ENCODE data around the gene CERS1.

CERS1 gene

GRCh38 chr19:18878058-18878797 lies 17.7 kb downstream of the CERS1 start:
- DNase-seq = no peak

GRCh38 chr19:18876865-18877264 lies 19.1 kb downstream of the CERS1 start:
- DNase-seq = no peak

GRCh38 chr19:18875726-18876125 lies 20.2 kb downstream of the CERS1 start:
- DNase-seq = no peak

- no peak for DNase-seq
These were observed 24.4 kb downstream of the CERS1 start for GRCh38 chr19:18871543-18871942.

GRCh38 chr19:18870531-18871172 lies 25.3 kb downstream of the CERS1 start:
- DNase-seq = no peak

- DNase-seq = no peak
These were observed 26.0 kb downstream of the CERS1 start for GRCh38 chr19:18869781-18870530.

GRCh38 chr19:18869023-18869618 lies 26.8 kb downstream of the CERS1 start:
- DNase-seq = peak in 1 of 56 donors; percentile 37

GRCh38 chr19:18868380-18869022 lies 27.5 kb downstream of the CERS1 start:
- DNase-seq = peak in 1 of 56 donors; percentile 37

GRCh38 chr19:18867751-18868150 lies 28.2 kb downstream of the CERS1 start:
- DNase-seq = peak in 1 of 56 donors; percentile 44

- peak in 2 of 56 donors; percentile 41 to 44 for DNase-seq
These were observed 28.8 kb downstream of the CERS1 start for GRCh38 chr19:18867199-18867598.

GRCh38 chr19:18866800-18867123 lies 29.2 kb downstream of the CERS1 start:
- no peak for DNase-seq

GRCh38 chr19:18865973-18866799 lies 29.8 kb downstream of the CERS1 start:
- peak in 37 of 56 donors; percentile 6 to 77 (median 35) for DNase-seq

GRCh38 chr19:18865106-18865972 lies 30.6 kb downstream of the CERS1 start:
- DNase-seq = no peak

GRCh38 chr19:18863843-18864362 lies 32.1 kb downstream of the CERS1 start:
- peak in 1 of 56 donors; percentile 3 for DNase-seq

GRCh38 chr19:18862976-18863842 lies 32.7 kb downstream of the CERS1 start:
- peak in 6 of 56 donors; percentile 20 to 36 (median 27) for DNase-seq

- no peak for DNase-seq
These were observed 34.0 kb downstream of the CERS1 start for GRCh38 chr19:18861917-18862316.

GRCh38 chr19:18861235-18861634 lies 34.7 kb downstream of the CERS1 start:
- peak in 4 of 56 donors; percentile 4 to 41 (median 25) for DNase-seq

- DNase-seq = no peak
These were observed 35.2 kb downstream of the CERS1 start for GRCh38 chr19:18860725-18861124.

Data from amygdala (tissue), 56 donors.